GM18508 (cell line): ENCODE data around the gene SMOC2.

ENCODE experiments used
- ATAC-seq: cut with Tn5 transposase; IDR thresholded peaks from one replicate; pipeline ENCODE4 v1.9.1; 2021; ENCODE audit warnings: moderate number of reproducible peaks; ENCODE audit not compliant: insufficient read depth, unreplicated experiment

Gene SMOC2

DNA sequence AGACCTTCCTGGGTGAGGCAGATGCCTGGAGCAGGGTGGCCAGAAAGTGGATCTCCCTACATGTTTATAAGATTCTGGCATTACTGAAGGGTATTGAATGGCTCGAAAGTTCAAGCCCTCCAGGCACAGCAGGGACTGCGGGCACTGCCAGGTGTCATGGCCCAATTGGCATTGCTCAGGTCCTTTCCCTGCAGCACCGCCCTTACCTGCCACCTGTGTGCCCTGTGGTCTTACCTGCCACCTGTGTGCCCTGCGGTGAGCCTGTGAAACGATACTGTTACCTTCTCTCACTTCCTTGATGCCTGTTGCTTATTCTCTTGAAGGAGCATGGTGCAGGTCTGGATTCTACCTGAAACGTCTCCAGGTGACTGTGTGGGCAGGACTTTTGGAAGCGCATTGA lies 32.2 kb downstream of the SMOC2 start:
- no peak for ATAC-seq

DNA sequence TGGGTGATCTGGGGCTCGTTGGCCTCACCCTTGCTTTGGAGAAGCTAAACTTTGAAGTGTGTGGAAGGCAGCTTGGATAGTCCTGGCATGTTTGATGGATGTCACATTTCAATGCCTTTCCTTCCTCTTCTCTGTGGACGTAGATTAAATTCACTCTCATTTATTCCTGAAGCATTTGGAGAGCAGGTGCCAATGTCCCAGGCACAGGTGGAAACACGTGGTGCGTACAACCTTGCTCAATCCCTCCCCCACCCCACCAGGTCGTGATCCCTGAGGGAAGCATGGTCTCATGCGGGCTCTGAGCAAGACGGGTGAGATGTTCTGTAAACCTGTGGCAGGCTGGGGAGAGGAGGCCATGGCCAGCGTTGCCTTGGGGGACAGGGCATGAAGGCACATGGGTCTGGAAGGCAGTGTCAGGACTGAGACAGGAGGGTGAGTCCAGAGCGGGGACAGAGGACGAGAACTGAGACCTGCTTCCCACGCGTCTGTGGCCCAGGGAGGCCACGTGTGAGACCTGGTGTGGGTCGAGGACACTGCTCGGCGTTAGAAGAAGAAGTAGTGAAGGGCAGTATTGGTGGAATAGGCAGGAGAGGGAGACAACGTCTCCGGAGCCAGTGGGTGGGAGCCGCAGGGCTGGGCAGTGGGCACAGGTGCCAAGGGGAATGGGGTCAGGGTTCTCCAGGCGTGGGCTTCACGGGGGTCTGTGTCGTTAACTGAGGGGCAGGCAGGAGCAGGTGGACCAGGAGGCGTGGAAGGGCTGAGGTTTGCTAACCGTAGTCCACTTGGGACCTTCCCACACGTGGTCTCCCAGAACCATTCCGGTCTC lies 34.4 kb downstream of the SMOC2 start:
- ATAC-seq = no peak

DNA sequence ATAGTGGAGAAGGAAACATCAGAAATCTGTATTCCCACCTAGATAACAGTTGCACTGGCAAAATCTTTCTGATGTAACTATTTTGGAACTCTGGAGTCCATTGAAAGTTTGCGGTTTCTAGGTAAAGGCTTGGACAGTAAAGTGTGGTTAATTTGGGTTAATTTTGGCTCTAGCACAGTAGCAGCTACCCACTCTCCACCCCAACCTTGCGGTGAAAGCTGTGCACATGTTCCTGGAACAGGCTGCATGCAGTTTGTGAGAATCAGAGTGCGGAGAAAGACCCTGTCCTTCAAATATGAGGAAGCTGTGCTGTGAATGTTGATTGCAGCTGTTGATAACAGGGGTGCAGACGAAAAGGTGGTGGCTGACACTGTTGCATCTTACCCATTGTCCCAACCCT lies 38.4 kb downstream of the SMOC2 start:
- no peak for ATAC-seq

DNA sequence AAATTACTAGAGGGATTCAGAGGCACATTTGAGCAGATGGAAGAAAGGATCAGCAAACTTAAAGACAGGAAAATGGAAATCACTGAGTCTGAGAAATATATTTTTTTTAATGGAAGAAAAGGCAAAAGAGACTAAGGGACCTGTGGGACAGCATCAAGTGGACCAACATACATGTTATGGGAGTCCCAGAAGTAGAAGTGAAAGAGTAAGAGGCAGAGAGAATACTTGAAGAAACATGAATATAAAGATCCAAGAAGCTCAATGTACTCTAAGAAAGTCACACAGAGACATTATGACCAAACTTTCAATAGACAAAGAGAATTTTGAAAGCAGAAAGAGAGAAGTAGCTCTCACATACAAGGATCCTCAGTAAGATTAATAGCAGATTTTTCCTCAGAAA lies 39.5 kb downstream of the SMOC2 start:
- no peak for ATAC-seq

DNA sequence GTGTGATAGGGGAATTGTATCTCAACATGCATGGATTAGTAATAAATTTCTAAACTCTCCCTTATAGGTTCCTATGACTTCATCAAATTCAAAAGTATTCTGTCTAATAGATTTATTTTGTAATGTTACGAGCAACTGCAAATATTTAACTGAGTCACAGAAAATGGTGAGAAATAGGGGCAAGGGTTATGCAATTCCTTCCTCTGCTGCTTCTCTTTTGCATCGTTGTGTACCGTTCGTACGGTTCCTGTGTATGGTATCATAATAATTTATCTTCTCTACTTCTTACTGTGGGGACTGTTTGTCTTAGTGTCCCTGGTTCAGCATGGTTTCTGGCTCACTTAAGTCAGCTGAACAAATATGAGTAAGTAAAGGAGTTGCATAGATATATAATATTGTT lies 44.8 kb downstream of the SMOC2 start:
- ATAC-seq = no peak

DNA sequence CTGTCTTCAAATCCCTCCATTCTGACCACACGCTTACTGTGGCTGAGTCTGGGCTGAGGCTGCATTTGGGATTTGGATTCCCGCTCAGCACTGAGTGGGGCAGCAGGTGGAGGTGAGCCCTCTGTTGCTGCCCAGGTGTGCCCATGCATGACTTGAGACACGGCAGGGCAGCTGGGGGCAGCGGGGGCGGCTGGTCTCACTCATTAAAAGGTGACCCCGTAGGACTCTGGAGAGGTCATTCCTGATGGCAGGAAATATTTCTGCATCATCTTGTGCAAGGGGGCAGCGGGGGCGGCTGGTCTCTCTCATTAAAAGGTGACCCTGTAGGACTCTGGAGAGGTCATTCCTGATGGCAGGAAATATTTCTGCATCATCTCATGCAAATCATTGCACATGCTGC lies 49.8 kb downstream of the SMOC2 start:
- ATAC-seq = no peak

DNA sequence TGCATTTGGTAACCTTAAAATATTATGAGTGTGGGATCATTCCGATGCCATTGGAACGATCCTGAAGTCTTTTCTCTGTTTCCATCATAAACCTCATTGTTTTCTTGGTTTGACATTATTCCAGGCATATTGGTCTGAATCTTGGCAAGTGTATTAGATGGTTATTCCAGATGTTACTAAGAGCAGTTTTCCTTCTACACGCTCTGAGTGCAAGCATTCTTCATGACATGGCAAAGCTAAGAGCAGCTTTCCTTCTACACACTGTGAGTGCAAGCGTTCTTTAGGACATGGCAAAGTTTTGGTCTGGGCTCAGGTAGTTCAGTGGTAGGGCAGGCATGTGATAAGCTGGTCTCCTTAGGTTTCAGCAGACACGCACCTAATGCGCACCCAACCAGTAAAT lies 53.0 kb downstream of the SMOC2 start:
- no peak for ATAC-seq

DNA sequence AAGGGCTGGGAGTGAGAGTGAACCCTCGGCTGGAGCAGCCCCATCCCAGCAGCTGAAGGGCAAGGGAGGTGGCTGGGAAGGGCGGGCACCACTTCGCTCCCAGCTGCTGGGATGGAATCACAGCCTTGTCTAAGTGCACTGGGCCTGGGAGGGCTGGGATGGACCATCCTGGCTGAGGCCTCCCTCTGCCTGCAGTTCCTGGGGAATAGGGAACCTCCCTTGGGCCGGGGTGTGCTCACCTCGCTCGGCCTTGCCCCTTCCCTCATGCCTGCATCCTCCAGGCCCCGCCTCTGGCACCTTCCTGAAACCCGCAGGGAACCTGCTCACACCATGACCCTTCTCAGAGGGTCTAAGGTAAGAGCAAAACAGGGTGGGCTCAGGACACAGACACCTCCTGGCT lies 53.7 kb downstream of the SMOC2 start:
- ATAC-seq = no peak

DNA sequence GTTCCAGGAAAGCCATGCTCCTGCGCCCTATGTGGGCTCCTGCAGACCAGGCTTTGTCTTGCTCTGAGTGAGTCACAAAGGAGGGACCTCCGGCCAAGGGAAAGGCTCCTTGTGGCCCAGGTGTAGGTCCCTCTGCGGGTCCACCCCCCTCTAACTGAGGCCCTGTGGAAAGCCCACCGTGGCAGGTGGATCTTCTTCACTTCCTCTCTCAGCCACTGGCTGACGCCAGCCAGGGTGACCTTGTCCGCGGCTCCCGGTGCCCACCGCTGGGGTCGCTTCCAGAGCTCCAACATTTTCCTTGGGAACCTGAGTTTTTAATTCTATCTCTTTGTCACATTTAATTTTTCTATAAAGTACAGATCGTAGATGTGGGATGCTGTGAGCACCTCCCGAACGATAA lies 54.1 kb downstream of the SMOC2 start:
- ATAC-seq = no peak

DNA sequence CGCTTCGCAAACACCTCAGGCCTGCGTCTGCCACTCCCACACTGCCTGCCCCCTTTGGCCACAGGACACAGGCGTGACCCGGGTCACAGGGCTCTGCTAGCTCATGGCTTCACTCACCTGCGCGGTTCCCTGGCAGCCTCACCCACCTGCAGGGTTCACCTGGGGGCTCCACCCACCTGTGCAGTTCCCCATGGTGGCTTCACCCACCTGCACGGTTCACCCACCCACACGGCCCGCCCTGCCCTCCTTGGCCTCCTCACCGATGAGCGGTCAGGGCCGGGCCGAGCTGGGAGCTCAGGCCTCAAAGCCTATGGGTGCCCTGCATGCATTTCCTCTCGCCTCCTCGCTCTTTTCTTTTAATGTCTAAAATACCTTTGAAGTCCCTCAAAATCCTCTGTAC lies 54.7 kb downstream of the SMOC2 start:
- ATAC-seq = no peak

DNA sequence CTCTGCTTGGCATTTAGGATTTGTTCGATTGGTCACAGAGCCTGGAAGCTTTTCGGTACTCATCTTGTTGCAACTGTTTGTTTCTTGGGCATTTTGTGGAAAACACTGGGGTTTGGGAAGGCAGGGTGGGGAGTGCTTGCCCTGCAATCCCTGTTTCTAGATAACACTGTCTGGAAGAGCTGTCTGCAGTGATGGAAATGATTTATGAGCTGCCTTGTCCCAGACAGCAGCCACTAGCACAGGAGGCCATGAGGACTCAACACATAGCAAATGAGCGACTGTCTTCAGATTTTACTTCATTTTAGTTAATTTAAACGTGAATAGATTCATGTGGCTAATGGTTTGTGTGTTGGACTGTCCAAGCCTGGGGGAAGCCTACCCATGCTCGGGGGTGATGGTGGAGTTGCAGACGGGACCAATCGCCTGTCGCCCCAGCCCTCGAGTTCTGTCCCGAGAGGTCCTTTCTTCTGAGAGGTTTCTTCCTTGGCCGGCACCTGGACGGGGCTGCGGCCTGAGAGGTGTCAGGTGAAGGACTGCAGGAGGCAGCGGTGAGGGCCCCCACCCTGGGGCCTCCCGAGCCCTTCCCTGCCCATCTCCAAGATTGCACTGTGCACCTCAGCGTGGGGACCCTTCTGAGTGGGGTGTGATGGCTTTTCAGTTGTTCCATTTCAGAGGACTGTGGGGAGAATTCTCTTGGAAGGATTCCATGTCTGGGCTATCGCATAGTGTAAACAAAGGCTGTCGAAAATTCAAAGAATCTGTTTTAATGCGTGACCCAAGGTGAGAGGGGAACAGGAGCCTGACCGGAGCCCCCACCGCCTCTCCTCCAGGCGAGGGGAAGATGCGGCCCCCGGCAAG lies 55.4 kb downstream of the SMOC2 start:
- ATAC-seq = no peak

DNA sequence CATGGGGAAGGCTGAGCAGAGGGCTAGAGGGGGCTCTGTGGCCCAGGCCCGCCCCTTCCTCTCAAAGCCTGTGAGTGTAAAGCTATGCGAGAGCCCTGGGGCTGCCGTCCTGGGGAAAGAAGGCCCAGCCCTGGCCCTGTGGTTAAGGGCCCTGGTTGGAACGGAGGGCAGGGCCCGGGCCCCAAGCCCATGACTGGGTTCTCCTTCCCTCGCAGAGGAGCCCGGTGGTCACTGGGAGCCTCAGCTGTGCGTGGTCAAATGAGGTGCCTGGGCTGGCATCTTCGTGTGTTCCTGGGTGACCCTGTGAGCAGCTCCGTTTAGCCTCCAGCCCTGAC lies 56.0 kb downstream of the SMOC2 start:
- ATAC-seq = no peak

DNA sequence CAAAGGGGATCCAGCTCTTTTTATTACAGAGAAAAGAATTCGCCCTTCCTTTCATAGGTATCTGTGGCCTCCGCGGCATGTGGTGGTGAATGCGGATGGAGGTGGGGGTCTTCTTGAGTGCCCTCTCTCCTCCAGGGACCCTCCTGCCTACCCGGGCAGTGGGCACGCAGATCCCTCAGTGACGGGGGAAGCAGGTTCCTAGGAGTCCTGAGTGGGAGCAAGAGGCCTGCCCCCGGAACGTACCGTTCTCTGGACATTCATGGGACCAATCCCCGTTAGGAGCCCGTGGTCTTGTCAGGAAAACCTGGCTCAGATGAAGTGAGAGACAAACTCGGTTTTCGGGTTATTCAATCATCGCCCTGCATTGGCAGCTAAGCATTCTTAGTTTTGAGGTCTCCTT lies 56.4 kb downstream of the SMOC2 start:
- ATAC-seq = no peak

DNA sequence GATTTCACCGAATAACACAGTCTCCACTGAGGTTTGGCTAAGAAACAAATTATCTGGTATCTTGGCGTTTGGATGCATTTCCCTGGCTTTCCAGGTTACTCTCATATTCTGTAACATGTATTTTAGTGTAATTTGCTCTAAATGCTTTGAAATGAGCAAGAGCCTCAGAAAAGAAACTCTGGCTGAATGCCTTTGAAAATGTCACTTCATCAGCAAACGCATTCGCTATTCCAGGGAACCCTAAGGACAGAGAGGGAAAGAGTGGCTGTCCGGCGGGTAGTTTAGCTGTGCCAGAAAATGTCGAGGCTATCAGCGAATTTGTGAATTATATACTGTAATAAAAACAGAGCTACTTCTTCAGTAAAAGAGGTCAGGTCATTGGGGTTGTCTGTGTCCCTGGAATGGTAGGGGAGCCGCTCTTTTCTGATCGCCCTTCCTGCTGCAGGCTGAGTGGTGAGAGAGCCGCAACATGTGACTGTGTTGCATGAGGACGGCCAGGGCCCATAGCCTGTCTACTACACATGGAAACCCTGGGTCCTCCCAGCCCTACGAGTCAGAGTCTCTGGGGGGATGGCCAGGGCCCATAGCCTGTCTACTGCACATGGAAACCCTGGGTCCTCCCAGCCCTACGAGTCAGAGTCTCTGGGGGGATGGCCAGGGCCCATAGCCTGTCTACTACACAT lies 57.3 kb downstream of the SMOC2 start:
- ATAC-seq = no peak

DNA sequence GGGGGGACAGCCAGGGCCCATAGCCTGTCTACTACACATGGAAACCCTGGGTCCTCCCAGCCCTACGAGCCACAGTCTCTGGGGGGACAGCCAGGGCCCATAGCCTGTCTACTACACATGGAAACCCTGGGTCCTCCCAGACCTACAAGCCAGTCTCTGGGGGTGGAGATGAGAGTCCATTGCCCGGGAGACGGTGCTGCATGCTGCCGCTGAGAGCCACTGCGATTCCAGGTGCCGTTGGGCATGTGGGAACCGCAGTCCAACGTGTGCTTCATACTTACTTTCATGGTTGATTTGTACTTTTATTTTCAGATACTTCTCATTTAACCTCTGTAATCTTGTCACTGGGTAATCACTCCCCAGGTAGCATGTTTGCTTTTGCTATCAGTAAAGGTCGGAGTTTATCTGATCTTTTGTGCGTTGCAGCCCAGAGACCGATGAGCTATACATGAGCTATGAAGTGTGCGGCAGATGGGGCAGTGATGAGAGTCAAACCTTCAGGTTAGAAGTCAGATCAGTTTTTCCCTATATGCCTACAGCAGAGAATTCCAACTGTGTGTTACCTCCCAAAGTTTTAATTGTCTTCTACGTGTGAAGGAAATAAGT lies 58.2 kb downstream of the SMOC2 start:
- no peak for ATAC-seq

DNA sequence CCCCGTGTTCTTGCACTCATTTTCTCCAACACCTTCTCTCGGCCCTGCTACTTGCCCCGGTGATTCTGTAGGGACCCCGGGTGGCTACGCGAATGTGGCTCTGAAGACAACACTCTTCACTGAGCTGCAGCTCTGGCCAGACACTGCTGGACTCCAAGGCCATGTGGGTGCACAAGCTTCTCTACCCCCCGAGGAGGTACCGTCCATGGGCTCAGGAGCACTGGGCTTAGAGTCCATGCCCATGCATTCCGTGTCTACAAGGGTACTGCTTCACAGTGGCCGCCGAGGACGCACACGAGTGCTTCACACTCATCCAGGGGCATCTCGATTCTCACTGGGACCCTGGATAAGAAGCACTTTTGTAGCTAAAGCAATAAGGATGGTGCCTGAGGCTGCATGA lies 59.5 kb downstream of the SMOC2 start:
- ATAC-seq = no peak

DNA sequence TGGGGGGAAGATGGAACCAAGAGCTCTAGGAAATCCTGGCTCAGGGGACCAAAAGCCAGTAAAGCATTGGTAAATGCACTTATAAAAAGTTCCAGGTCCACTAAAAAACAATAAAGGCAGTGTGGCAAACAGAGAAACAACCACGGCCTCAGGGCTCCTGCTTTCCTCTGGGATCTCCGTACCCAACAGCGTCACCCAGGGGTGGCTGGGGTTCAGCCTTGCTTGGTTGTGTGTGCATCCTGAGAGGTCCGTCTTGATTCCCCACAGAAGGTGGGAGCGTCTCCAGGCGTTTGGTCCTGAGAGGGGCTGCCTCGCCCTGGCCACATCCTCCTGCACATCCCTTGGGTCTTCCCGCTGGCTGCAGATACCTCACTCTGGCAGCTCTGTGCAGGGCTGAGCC lies 60.6 kb downstream of the SMOC2 start:
- no peak for ATAC-seq

DNA sequence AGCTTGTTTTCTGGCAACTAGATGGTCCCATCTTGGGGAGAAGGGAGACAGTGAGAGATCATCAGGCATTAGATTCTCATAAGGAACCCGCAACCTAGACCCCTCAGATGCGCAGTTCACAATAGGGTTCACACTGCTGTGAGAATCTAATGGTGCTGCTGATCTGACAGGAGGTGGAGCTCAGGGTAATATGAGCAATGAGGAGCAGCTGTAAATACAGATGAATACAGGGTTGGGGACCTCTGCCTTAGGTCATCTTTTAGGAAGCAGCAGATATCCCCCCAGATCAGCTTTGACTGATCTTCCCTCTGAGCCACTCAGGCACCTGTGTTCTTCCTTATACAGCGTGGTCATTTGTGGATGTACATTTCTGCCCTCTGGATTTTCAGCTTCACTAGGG lies 63.4 kb downstream of the SMOC2 start:
- no peak for ATAC-seq

DNA sequence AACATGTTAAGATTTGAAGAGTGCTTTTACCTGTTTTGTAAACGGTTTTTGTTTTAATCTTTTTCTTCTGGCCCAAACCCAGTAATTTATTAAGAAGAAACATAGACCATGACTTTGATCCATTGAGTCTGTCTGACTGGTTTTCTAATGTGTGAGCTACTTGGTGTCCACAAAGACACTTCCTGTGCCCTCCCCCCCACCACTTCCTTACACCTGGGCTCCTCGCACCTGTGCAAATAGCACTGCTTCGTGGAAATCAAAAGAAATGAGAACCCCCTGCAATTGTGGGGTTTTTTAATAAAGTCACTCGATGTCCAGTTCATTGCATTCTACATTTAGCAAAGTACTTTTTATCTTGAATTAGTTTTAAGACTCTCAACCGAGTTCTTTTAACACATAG lies 65.5 kb downstream of the SMOC2 start:
- ATAC-seq = no peak

DNA sequence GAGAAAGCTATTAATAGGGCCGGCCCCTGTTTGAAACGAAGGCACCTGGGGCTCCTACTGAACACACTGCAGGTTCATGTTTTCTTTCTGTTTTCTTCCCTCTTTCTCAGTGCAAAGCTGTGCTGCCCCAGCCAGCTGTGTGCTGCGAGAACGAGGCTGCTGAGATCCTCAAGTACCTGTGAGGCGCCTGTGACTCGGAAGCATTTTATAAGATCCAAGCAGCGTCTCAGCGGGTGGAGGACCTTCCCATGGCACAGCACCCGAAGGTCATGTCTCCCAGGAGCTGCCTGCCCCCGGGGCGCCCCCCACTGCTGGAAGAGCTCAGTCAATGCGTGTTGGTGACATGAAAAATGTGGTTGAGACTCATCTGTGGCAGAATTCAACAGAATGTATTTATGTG lies 66.3 kb downstream of the SMOC2 start:
- ATAC-seq = no peak

DNA sequence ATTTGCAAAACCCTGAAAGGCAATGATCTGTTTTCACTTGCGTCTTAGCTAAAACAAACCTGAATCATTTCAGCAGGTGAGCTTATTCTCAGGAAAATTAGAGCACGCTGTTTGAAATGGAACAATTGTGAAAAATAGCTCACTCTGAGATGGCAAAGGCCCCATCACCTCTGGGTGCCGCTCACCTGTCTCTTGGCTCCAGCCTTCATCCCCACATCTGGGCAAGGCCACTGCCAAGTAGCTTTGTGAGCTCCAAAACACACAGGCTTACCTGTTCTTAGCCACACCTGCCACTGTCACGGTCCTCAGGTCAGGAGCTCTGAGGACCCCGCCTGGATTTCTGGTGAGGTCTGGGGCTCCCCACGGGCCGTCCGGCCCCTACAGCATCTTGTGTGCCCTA lies 66.7 kb downstream of the SMOC2 start:
- no peak for ATAC-seq
